GOT3 (cell line): ENCODE measurements around the gene FBN3.
"Not testable (repeated sequence)": the region's sequence is repeated elsewhere in the genome, so short reads cannot be mapped to it uniquely, and the experiment has no call there.

ENCODE experiments used
- DNase-seq: peaks from one replicate; lab custom pipeline; 2025; ENCODE audit warnings: mixed read lengths; lab: John Stamatoyannopoulos, UW

The FBN3 gene

GRCh38 chr19:8117991-8118390 is 31.4 kb downstream of the FBN3 start:
- DNase-seq, result no peak

DNA sequence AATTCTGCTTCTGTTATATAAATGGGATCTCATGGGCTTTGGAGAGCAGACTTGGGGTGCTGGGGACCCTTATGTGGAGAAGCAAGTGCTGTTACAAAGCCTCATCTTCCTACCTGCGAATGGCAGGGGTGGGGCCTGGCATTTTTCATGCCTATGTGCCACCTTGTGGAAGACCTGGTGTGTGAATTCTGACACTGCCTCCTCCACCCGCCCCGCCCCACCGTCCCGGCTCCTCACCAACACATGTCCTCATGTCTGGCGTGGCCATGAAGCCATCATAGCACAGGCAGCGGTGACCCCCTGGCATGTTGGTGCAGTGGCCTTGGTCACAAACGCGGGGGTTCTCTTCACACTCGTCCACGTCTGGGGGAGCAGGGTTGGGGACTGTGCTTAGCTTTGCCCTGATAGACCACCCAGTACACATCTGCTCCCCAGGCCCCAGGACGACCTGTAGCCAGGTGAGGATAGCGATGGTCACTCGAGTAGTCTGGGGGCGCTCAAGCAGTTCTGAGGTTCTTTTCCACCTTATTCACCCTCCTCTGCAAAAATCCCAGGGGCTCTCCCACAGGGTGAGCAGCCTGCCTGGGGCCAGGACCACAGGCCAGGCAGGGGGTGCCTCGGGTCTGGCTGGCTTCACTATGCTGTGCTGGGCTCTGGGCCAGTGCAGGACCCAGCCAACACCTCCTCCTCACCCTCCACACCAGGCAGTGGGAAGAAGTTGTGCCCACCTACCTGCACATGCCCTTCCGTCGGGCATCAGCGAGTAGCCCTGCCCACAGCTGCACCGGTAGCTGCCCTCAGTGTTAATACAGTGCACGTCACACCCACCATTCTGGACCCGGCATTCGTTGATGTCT is 32.7 kb downstream of the FBN3 start:
- DNase-seq, result no peak

DNA sequence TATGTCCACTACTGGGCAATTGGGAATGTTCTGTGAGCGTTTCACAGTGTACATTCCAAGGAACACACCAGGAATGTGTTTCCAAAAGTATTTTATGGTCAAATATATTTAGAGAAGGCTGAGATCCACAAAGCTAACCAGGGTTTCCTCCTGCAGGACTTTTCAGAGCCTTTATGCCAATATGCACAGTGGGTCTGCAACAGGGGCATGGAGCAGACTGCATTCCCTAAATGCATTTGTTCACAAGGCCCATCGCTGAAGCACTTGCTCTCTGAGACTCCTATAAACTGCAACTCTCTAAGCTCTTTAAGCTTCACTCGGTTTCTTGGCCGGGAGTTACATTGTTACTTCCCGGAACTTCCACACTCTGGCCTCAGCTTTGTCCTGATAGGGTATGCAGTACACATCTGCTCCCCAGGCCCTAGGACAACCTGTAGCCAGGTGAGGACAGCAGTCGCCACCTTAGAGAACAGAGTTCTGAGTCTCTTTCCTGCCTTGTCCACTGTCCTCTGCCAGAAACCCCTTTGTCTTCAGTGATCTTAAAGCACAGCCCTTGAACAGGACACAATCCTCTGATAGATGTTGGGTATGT is 33.5 kb downstream of the FBN3 start:
- DNase-seq, result no peak

GRCh38 chr19:8113017-8113416 is 36.4 kb downstream of the FBN3 start:
- no peak for DNase-seq

DNA sequence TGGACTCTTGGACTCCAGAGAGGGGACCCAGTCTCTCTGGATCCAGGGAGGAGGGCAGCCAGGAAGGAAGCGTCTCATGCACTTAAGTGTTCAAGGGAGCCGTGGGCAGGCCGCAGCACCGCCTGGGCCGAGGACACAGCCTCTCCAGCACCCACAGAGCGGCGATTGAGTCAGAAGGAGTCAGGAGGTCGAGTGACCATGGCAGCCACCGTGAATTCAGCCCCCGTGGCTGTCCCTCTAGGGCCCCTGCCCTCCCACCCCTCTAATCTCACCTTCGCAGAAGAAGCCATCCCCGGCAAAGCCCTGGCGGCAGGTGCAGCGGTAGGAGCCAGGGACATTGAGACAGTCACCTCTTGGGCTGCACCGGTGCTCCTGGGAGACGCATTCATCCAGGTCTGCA is 38.0 kb downstream of the FBN3 start:
- DNase-seq, result no peak

- no peak for DNase-seq
Measured at GRCh38 chr19:8110931-8111330, 38.5 kb downstream of the FBN3 start.

GRCh38 chr19:8109890-8110662 is 39.3 kb downstream of the FBN3 start:
- DNase-seq, result no peak

DNA sequence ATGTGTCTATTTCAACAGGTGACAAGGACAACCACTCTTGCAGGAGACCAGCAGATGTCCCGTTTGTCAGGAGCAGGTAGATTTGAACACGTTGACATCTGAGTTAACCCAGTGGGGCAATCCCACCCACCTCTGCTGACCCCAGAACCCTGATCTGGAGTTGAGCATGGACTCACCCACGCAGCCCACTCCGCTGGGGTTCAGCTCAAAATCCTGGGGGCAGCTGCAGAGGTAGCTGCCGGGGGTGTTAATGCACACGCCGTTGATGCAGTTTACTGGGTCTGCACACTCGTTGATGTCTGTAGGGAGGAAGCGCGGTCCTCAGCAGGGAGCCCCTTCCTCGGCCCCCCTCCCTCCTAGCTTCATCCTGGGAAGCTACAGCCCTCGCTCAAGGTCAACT is 39.9 kb downstream of the FBN3 start:
- no peak for DNase-seq

- no peak for DNase-seq
Measured at GRCh38 chr19:8108560-8109445, 40.6 kb downstream of the FBN3 start.

GRCh38 chr19:8107301-8107903 is 42.0 kb downstream of the FBN3 start:
- DNase-seq, result no peak

- DNase-seq, result no peak
Measured at GRCh38 chr19:8105471-8105870, 43.9 kb downstream of the FBN3 start.

DNA sequence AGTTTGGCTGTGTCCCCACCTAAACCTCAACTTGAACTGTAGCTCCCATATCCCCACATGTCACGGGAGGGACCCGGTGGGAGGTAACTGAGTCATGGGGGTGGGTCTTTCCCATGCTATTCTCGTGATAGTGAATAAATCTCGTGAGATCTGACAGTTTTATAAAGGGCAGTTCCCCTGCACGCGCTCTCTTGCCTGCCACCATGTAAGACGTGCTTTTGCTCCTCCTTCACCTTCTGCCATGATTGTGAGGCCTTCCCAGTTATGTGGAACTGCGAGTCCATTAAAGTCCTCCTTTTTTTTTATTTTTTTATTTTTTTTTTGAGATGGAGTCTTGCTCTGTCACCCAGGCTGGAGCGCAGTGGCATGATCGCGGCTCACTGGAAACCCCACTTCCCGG is 47.5 kb downstream of the FBN3 start:
- DNase-seq, result not testable (repeated sequence)

- DNase-seq, result no peak
Measured at GRCh38 chr19:8101311-8101710, 48.1 kb downstream of the FBN3 start.

GRCh38 chr19:8097681-8098567 is 51.5 kb downstream of the FBN3 start:
- DNase-seq, result no peak

- no peak for DNase-seq
Measured at GRCh38 chr19:8097198-8097597, 52.2 kb downstream of the FBN3 start.

GRCh38 chr19:8096071-8096470 is 53.3 kb downstream of the FBN3 start:
- no peak for DNase-seq

- no peak for DNase-seq
Measured at GRCh38 chr19:8095354-8095886, 54.0 kb downstream of the FBN3 start.

- no peak for DNase-seq
Measured at GRCh38 chr19:8094336-8094735, 55.1 kb downstream of the FBN3 start.

GRCh38 chr19:8093740-8094139 is 55.7 kb downstream of the FBN3 start:
- DNase-seq, result no peak

- DNase-seq, result no peak
Measured at GRCh38 chr19:8090950-8091349, 58.4 kb downstream of the FBN3 start.
